ENCODE data around the gene TEX50.
"Not testable (repeated sequence)": the region's sequence is repeated elsewhere in the genome, so short reads cannot be mapped to it uniquely, and the experiment has no call there.

TEX50 gene, protein sequence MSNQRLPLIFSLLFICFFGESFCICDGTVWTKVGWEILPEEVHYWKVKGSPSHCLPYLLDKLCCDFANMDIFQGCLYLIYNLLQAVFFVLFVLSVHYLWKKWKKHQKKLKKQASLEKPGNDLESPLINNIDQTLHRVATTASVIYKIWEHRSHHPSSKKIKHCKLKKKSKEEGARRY

DNA sequence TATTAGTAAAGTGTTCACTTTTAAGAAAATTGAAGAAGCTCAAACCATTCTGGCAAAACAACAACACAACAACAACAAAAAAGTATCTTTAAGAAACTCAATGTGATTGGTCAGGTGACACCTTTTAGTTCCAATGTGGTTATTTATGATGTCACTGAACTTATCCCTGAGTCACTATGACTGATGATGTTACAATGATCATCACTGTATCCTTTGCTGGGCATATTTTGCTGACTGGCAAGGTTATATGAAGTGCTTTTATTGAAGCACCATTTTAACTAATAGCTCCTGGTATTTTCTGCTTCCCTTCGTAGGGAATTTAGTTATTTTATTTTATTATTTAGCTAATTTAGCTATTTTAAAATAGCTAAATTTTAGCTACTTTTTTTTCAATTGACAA is at the start of gene TEX50:
Gene TEX50 (plus strand): TSS at position 223 of the 400 bp plus-strand sequence. CDS start 184 bp downstream, outside the sequence.
- no peak for DNase-seq (ENCODE audit: low spot score)

DNA sequence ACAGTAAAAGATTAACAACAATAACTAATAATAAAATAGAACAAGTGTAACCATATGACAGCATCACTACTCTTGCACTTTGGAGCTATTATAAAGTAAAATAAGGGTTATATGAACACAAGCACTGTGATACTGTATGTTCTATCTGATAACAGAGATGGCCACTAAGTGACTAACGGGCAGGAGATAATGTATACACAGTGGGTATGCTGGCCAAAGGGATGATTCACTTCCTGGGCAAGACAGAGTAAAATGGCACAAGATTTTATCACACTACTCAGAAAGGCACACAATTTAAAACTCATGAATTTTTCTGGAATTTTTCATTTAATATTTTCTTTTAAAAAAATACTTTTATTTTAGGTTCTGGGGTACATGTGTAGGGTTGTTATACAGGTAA is 44.6 kb upstream of the TEX50 start:
- peak; percentile 10 for DNase-seq (ENCODE audit: low spot score)

- DNase-seq (ENCODE audit: low spot score) = not testable (repeated sequence)
Measured at GRCh38 chr1:173591138-173591537, 44.0 kb upstream of the TEX50 start.

DNA sequence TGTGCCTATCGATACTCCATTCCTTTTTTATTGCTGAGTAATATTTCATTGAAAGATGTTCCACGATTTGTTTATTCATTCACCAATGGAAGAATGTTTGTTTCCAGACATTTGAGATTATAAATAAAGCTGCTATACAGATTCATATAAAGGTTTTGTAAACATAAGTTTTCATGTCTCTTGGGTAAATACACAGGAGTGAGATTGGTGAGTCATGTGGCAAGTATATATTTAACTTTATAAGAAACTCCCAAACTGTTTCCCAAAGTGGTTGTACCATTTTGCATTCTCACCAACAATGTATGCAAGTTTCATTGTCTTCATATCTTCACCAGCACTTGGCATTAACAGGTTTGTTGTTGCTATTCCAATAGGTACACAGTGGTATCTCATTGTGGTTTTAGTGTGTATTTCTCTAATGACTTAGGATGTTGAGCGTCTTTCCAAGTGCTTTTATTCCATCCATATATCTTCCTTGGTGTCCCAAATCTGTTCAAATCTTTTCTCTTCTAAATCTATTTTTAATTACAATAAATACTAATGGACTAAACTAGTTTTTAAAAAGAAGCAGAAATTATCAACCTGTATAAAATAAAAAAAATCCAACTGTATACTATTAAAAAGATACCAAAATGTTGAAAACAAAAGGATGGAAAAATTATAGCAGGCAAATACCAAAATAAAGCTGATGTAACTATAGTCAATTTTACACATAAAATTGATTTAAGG is 38.9 kb upstream of the TEX50 start:
- no peak for DNase-seq (ENCODE audit: low spot score)

GRCh38 chr1:173601588-173601987 is 33.5 kb upstream of the TEX50 start:
- no peak for DNase-seq (ENCODE audit: low spot score)

DNA sequence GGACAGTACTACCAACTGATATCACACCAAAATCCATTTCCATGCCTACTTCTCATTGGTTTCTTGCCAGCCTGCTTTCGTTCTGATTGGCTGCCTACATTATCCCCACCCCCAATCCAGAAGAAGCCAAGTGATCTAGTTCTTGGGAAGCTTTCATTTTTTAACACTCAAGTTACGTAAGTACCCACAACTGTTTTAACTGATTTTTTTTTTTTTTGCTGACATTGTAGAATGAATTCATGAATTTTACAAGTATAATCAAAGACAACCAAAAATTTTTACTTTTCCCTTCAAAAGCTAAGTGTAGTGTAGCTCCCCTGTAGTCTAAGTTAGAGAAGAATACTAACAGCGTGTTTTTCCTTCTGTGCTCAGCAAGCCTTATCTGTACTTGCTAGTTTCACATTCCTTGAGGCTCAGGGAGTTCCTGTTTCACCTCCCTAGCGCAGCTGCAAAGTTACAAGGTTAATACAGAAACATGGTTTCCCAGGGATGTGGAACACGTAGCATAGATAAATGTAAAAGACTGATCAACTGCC is 32.0 kb upstream of the TEX50 start, which contains the start of gene SLC9C2:
Gene SLC9C2 (minus strand): TSS at position 17 of the 536 bp plus-strand sequence. CDS start 1,296 bp downstream, outside the sequence.
- no peak for DNase-seq (ENCODE audit: low spot score)

DNA sequence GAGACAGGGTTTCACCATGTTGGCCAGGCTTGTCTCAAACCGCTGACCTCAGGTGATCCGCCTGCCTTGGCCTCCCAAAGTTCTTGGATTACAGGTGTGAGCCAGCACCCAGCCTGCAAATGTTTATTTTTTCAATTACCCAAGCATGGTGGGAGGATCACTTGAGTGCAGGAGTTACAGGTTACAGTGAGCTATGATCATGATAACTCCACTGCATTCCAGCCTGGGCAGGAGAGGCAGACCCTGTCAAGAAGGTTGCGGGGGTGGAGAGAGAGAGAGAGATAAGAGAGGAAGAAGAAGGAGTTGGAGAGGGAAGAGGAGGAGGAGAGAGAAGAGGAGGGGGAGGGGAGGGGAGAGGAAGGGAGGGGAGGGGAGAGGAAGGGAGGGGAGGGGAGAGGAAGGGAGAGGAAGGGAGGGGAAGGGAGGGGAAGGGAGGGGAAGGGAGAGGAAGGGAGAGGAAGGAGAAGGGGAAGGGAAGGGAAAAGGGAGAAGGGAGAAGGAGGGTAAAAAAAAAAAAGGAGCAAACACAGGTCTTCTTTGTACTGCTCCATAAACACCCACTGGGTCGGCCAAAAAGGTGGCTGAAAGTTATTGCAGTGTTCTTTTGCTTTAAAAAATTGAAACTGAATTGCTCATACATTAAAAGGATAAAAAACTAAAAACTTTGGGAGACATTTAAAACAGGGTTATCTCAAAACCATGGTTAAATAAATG is 26.5 kb upstream of the TEX50 start:
- no peak for DNase-seq (ENCODE audit: low spot score)

DNA sequence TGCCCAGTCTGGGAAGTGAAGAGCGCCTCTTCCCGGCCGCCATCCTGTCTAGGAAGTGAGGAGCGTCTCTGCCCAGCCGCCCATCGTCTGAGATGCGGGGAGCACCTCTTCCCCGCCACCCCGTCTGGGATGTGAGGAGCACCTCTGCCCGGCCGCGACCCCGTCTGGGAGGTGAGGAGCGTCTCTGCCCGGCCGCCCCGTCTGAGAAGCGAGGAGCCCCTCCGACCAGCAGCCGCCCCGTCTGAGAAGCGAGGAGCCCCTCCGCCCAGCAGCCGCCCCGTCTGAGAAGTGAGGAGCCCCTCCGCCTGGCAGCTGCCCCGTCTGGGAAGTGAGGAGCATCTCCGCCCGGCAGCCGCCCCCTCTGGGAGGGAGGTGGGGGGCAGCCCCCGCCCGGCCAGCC is 22.1 kb upstream of the TEX50 start:
- not testable (repeated sequence) for DNase-seq (ENCODE audit: low spot score)

DNA sequence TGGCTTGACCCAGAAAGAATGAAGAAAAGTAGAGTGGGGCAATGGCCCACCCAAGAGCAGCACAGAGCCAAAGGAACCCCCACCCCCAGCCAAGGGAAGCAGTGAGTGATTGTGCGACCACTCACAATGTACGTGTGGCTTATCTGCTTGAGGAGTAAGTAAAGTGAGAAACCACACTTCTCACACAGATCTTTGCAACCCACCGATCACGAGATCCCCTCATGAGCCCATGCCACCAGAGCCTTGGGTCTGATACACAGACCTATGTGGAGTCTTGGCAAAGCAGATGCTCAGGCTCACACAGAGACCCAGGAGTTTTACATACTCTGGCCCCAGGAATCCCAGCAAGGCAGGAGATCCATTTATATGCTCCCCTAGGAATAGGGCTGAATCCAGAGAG is 18.3 kb upstream of the TEX50 start:
- DNase-seq (ENCODE audit: low spot score) = no peak

DNA sequence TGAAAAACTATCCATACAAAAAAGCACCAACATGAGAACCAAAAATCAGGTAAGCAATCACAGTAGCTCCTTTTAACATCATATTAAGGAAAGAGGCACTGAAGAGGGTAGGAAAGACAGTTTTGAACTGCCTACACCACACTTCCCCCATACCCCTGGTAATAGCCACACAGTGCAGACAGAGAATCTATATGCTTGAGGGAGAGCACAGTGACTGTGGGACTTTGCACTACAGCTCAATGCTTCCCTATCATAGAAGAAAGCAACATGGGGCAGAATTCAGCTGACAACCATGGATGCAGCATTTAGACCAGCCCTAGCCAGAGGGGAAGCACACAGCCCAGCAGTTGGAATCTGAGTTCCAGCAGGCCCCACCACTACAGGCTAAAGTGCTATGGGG is 7.9 kb upstream of the TEX50 start:
- no peak for DNase-seq (ENCODE audit: low spot score)

DNA sequence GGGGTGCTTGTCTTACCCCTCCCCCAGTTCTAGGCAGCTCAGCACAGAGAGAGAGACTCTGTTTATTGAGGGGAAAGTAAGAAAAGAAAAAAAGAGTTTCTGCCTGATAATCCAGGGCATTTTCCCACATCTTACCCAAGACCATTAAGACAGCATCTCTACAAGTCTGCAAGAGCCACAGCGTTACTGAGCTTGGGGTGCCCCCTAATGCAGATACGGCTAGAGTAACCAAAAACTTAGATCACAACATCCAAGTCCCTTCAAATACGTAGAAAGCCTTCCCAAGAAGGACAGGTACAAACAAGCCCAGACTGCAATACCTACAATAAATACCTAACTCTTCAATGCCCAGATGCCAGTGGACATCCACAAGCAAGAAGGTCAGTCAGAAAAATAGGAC is 6.2 kb upstream of the TEX50 start:
- no peak for DNase-seq (ENCODE audit: low spot score)

DNA sequence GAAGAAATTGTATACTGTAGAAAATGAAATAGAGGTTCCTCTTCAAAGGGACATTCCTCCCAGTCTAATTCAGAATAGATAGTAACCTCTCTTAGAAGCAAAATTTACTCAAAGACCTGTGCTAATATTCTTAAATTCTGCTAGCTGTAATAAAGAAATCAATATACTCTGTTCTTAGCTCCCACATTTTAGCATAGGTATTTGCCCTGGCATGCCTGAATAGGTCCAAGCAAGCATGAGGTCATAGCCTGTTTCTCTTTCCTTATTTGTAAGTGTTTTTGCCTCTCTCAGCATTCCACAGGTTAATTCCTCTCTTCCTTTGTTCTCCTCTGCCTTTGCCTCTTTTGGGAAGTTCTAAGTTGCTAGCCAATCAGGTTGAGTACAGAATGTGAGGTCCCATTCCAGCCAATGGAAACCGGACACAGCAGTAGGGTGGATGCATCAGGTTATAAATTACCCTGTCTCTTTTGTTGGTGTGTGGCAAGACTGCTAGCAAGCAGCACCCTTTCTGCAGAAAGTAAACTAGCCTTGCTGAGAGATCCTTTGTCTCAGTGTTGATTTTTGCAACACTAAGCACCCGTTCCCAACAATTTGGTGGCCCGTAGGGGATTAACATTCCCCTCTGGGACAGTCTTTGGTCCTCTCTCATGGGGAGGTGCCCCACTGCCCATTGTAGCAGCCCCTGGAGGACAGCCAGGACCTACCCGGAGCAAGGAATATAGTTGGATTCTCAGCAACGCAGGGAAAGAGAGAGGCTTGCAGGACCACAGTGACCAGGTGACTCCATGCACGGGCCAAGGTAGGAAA is 2.3 kb downstream of the TEX50 start:
- DNase-seq (ENCODE audit: low spot score) = not testable (repeated sequence)

DNA sequence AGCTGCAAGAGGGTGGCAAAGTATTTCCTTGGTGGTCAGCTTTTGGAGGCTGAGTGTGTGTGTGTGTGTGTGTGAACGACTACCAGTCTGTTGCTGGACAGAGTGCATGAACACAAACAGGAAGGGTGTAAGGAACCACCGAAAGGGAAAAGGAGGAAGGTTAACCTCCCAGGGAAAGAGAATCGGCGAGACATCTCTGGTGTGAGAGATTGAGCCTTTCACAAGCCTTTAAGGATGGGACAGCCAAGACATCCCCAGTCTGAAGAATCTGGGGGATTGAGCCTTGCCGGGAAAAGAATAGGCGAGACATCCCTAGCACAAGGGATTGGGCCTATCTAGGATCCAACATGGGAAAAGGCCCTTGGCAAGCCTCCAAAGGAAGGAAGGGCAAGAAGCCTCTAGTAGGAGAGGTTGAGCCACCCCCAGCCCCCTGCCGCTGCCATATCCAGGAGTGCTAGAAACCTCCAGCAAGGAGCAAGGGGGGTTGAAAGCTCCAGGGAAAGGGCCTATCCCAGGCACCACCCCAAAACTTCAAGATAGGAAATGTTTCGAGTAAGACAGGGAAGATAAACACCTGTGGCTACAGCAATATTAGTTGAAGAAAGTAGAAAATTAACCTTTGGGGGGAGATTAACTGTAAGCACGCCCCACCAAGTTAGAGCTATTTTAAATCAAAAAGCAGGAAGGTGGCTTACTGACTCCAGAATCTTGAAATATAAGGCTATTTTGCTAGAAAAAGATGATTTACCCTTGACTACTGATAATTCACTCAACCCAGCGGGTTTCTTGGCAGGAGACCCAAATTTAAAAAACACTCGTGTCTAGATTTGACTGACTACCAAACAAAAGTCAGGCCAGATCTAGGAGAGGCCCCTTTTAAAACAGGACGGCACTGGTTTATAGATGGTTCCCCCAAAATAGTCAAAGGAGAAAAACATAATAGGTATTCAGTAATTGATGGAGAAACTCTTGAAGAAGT is 3.2 kb downstream of the TEX50 start:
- no peak for DNase-seq (ENCODE audit: low spot score)

DNA sequence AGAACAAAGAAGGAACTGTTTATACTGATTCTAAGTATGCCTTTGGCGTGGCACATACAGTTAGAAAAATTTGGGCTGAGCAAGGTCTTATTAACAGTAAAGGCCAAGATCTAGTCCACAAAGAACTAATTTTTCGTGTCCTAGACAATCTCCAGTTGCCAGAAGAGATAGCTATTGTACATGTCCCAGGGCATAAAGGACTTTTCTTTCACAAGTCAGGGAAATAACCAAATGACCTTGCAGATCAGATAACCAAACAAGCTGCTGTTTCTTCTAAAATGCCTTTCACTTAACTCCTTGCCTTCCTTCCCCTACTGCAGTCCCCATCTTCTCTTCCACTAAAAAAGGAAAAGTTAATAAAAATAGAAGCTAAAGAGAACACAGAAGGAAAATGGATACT is 4.0 kb downstream of the TEX50 start:
- DNase-seq (ENCODE audit: low spot score) = no peak

DNA sequence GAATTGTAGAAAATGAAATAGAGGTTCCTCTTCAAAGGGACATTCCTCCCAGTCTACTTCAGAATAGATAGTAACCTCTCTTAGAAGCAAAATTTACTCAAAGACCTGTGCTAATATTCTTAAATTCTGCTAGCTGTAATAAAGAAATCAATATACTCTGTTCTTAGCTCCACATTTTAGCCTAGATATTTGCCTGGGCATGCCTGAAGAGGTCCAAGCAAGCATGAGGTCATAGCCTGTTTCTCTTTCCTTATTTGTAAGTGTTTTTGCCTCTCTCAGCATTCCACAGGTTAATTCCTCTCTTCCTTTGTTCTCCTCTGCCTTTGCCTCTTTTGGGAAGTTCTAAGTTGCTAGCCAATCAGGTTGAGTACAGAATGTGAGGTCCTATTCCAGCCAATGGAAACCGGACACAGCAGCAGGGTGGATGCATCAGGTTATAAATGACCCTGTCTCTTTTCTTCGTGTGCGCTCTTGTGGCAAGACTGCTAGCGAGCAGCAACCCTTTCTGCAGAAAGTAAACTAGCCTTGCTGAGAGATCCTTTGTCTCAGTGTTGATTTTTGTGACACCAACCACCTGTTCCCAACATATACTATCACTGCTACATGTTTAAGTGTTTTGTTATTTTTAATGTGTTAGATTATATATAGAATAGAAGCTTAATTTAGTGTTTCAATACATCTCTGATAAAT is 7.5 kb downstream of the TEX50 start:
- DNase-seq (ENCODE audit: low spot score) = not testable (repeated sequence)

DNA sequence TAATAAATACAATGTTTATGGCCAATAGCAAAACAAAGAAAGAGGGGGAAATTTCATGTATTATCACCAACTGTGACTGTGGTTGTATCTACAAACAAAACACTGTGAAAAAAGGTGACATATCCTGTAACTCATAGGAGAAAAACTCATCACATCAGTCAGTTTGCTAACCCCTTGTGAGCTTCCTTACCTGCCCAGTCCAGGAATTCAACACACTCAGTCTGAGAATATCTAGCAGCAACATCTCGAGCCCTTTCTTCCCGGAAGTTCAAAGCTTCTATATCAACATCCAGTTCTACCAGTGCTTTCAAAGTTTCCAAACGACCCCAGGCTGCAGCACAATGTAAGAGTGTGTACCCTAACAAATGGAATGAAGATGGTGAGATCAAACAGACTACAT is 11.5 kb downstream of the TEX50 start:
- DNase-seq (ENCODE audit: low spot score) = no peak

DNA sequence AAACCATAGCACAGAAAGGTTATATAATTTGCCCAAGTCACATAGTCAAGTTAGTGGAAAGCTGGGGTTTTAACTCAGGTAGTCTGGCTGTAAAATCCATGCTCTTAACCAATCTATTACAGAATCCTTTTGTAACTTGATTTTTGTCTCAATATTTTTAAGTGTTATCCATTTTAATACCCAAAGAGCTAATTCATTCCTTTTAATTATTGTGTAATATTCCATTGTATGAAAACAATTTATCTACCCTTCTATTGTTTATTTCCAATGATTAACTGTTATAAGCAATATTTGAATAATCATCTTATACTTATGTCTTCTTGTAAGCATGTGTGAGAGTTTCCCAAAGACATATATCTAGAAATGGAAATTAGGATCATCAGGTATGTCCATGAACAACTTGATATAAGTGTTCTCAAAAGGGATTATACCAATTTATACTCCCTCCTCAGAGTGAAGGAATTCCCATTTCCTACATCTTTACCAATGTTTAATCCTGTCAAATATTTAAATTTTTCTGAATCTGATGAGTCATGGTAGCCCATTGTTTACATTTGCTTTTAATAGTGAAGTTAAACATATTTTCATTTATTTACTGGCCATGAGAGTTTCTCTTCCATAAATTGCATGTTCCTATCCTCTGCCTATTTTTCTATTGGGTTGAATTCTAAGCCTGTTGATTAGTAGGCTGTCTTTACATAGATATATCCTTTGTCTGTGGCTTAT is 13.9 kb downstream of the TEX50 start:
- DNase-seq (ENCODE audit: low spot score) = no peak

DNA sequence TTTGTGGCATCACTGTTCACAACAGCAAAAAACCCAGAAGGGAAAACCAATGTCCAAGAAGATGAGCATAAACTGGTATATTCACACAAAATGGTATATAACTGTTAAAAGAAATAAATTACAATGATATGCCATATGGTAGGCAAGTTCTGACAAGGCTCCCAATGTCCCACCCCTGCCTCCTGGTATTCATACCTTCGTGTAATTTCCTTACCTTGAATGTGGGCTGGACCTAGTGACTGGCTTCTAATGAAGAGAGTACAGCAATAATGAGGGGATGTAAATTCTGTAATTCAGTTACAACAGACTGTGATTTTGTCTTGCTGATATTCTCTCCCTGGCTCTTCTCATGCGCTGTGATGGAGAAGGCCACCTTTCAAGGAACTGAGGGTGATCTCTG is 25.2 kb downstream of the TEX50 start:
- DNase-seq (ENCODE audit: low spot score) = no peak

DNA sequence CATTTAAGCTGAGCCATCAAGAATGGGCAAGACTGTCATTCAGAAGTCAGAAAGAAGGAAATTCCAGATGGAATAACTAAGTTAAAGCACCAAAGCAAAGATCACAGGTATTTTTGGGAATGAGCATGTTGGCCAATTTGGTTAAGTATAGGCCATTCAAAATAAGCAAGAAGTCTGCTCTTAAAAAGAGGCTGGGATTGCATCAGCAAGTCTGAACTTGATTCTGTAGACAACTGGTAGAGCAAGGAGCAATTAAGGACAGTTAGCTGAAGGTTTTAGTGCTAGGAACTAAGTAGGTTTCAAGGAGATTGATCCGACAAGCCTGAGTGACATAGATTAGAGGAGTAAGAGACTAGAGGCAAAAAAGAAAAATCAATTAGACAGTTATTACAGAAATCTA is 26.1 kb downstream of the TEX50 start:
- DNase-seq (ENCODE audit: low spot score) = no peak

DNA sequence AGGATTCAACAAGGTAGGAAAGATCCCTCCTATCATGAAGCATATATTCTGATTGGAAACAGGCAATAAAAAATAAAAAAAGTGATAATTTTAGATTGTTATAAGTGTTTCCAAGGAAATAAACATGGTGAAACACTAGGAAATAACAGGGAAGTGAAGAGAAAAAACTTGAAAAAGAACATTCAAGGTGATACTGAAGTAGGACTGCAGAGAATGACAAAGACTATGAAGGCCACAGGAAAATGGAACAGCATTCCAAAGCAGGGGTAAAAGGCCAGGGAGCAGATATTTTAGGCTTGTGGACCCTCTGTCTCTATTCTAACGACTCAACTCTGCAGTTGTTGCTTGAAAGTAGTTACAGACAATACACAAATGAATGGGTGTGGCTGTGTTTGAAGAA is 26.6 kb downstream of the TEX50 start:
- no peak for DNase-seq (ENCODE audit: low spot score)
